ENCODE results near the gene HDLBP.

- TF ChIP-seq, protein P1, sequence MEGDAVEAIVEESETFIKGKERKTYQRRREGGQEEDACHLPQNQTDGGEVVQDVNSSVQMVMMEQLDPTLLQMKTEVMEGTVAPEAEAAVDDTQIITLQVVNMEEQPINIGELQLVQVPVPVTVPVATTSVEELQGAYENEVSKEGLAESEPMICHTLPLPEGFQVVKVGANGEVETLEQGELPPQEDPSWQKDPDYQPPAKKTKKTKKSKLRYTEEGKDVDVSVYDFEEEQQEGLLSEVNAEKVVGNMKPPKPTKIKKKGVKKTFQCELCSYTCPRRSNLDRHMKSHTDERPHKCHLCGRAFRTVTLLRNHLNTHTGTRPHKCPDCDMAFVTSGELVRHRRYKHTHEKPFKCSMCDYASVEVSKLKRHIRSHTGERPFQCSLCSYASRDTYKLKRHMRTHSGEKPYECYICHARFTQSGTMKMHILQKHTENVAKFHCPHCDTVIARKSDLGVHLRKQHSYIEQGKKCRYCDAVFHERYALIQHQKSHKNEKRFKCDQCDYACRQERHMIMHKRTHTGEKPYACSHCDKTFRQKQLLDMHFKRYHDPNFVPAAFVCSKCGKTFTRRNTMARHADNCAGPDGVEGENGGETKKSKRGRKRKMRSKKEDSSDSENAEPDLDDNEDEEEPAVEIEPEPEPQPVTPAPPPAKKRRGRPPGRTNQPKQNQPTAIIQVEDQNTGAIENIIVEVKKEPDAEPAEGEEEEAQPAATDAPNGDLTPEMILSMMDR (IDR thresholded peaks at IDR 0.05) = no peak
- no peak for TF ChIP-seq POLR2A (IDR thresholded peaks at IDR 0.05)
These were observed 91.2 kb downstream of the HDLBP start for GRCh38 chr2:241224018-241224850.

All from Peyer's patch (tissue), 4 donors.